ENCODE results near the gene SCGB1C2. TPM values are rescaled to one million over a fixed set of nuclear protein-coding genes. Genes with fewer than 3 reads are reported as not detected.

Gene SCGB1C2
- polyA plus RNA-seq, 1 experiment: not detected

- POLR2A ChIA-PET: no interaction called here
- CTCF ChIA-PET: no interaction called here
- no peaks in the 10 kb centered on the region for H3K36me3 ChIP-seq (ENCODE audit: control insufficient read depth, insufficient read depth, low read length)
- no peak for TF ChIP-seq CTCF (IDR thresholded peaks at IDR 0.05; ENCODE audit: insufficient read depth, low read depth, low read length)
- H3K4me3 ChIP-seq (ENCODE audit: low read depth, low read length): no peak overlapping the region
- peaks cover 2% of the 10 kb centered on the region; the same call in 1 of the 2 replicates for H3K27me3 ChIP-seq (ENCODE audit: control insufficient read depth, insufficient read depth, low read length)
- DNase-seq (ENCODE audit: low read depth): no peak
Measured at GRCh38 chr17:160336-160735, 23.0 kb downstream of the SCGB1C2 start.

- CTCF ChIA-PET: interaction anchor here (1.3 to 5.1 kb wide), 2 partner anchors 12 to 226 kb away, joined by 4 to 26 read pairs; no protein-coding TSS in a partner anchor
- no peak for DNase-seq (ENCODE audit: low read depth)
- Histone ChIP-seq H3K4me3 (ENCODE audit: low read depth, low read length) (no peak overlapping the region), H3K27me3 (ENCODE audit: control insufficient read depth, insufficient read depth, low read length) (peaks cover 2% of the 10 kb centered on the region; the same call in 1 of the 2 replicates), H3K36me3 (ENCODE audit: control insufficient read depth, insufficient read depth, low read length) (no peaks in the 10 kb centered on the region)
- no peak for TF ChIP-seq CTCF (IDR thresholded peaks at IDR 0.05; ENCODE audit: insufficient read depth, low read depth, low read length)
- POLR2A ChIA-PET: no interaction called here
Measured at GRCh38 chr17:161481-161880, 24.1 kb downstream of the SCGB1C2 start.

- Histone ChIP-seq H3K4me3 (ENCODE audit: low read depth, low read length) (no peak overlapping the region), H3K36me3 (ENCODE audit: control insufficient read depth, insufficient read depth, low read length) (no peaks in the 10 kb centered on the region), H3K27me3 (ENCODE audit: control insufficient read depth, insufficient read depth, low read length) (peaks cover 2% of the 10 kb centered on the region; the same call in 1 of the 2 replicates)
- ChIA-PET POLR2A (no interaction called here), CTCF (interaction anchor here (1.1 to 5.1 kb wide), 3 partner anchors 14 to 225 kb away, joined by 3 to 26 read pairs (median 4); no protein-coding TSS in a partner anchor)
- TF ChIP-seq CTCF (IDR thresholded peaks at IDR 0.05; ENCODE audit: insufficient read depth, low read depth, low read length): no peak
- DNase-seq (ENCODE audit: low read depth): no peak
Measured at GRCh38 chr17:162689-163088, 25.3 kb downstream of the SCGB1C2 start.

- no peak overlapping the region for H3K4me3 ChIP-seq (ENCODE audit: low read depth, low read length)
- H3K36me3 ChIP-seq (ENCODE audit: control insufficient read depth, insufficient read depth, low read length): no peaks in the 10 kb centered on the region
- POLR2A ChIA-PET: no interaction called here
- CTCF ChIA-PET: interaction anchor here (5.1 kb wide), 1 partner anchor 224 kb away, joined by 26 read pairs; no protein-coding TSS in a partner anchor
- no peak for DNase-seq (ENCODE audit: low read depth)
- peaks cover 2% of the 10 kb centered on the region; the same call in 1 of the 2 replicates for H3K27me3 ChIP-seq (ENCODE audit: control insufficient read depth, insufficient read depth, low read length)
- TF ChIP-seq CTCF (IDR thresholded peaks at IDR 0.05; ENCODE audit: insufficient read depth, low read depth, low read length): peak; percentile 31
Measured at GRCh38 chr17:163514-164098, 26.2 kb downstream of the SCGB1C2 start.

GRCh38 chr17:164303-165235 is 27.2 kb downstream of the SCGB1C2 start:
- CTCF ChIA-PET: interaction anchor here (0.6 to 5.1 kb wide), 5 partner anchors 10 to 223 kb away, joined by 3 to 26 read pairs (median 3); no protein-coding TSS in a partner anchor
- no peaks in the 10 kb centered on the region for H3K36me3 ChIP-seq (ENCODE audit: control insufficient read depth, insufficient read depth, low read length)
- peaks cover 2% of the 10 kb centered on the region; the same call in 1 of the 2 replicates for H3K27me3 ChIP-seq (ENCODE audit: control insufficient read depth, insufficient read depth, low read length)
- no peak overlapping the region for H3K4me3 ChIP-seq (ENCODE audit: low read depth, low read length)
- TF ChIP-seq CTCF (IDR thresholded peaks at IDR 0.05; ENCODE audit: insufficient read depth, low read depth, low read length): peak; percentile 55
- DNase-seq (ENCODE audit: low read depth): no peak
- POLR2A ChIA-PET: no interaction called here
